MM.1S (cell line): ENCODE measurements around the gene UBAC2.

Experiments used
- CTCF ChIP-seq: fragments of 300-600 bp; sonication (generic); IDR thresholded peaks from 2 replicates; pipeline ENCODE4 v1.5.1; 2016; ENCODE audit warnings: antibody characterized with exemption, low read length, mixed read lengths
- EZH2 ChIP-seq: fragments of 300-600 bp; sonication (generic); optimal IDR thresholded peaks from 2 replicates; pipeline ENCODE3; 2017; ENCODE audit warnings: low read depth, mild to moderate bottlenecking, antibody characterized with exemption, low read length, mixed read lengths
- EZH2phosphoT487 ChIP-seq: fragments of 300-600 bp; sonication (generic); IDR thresholded peaks from 2 replicates; pipeline ENCODE4 v1.6.1; 2018; ENCODE audit warnings: antibody characterized with exemption, low read length

- TF ChIP-seq CTCF (no peak), EZH2 (no peak), EZH2phosphoT487 (no peak)
These were observed 157.3 kb downstream of the UBAC2 start for GRCh38 chr13:99357941-99358340.
